ENCODE data around the gene ADAMTS2.

DNA sequence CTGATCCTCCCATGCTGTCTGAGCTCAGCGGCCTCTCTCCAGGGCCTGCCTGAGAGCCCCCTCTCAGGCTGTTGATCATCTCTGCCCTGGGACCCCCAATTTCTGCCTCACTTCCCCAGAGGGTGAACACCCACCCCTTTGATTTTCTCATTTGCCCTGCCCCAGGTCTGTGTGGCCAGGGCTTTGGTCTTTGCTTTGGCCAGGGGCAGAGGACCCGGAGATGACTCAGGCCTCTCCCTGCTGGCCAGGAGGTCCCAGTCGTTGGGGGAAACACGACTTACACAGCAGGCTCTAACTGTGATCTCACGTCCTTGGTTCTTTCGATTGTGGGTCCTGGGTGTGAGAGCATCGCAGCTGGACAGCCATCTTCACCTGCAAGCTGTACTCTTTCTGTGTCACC lies 1.1 kb upstream of the ADAMTS2 start:
- TF ChIP-seq, protein P1, sequence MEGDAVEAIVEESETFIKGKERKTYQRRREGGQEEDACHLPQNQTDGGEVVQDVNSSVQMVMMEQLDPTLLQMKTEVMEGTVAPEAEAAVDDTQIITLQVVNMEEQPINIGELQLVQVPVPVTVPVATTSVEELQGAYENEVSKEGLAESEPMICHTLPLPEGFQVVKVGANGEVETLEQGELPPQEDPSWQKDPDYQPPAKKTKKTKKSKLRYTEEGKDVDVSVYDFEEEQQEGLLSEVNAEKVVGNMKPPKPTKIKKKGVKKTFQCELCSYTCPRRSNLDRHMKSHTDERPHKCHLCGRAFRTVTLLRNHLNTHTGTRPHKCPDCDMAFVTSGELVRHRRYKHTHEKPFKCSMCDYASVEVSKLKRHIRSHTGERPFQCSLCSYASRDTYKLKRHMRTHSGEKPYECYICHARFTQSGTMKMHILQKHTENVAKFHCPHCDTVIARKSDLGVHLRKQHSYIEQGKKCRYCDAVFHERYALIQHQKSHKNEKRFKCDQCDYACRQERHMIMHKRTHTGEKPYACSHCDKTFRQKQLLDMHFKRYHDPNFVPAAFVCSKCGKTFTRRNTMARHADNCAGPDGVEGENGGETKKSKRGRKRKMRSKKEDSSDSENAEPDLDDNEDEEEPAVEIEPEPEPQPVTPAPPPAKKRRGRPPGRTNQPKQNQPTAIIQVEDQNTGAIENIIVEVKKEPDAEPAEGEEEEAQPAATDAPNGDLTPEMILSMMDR (IDR thresholded peaks at IDR 0.05): no peak
- no peak for TF ChIP-seq POLR2A (IDR thresholded peaks at IDR 0.05)
